Measurements from ENCODE around the gene RREB1.

DNA sequence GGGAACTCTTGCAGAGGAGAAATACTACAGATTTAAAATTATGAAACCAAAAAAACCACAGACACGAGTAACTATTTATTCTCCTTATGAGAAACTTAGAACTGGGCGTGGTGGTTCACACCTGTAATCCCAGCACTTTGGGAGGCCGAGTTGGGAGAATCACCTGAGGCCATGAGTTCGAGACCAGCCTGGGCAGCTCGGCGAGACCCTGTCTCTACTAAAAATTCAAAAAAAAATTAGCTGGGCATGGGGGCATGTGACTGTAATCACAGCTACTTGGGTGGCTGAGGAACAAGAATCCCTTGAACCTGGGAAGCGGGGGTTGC is 168.4 kb downstream of the RREB1 start:
- TF ChIP-seq, protein P1, sequence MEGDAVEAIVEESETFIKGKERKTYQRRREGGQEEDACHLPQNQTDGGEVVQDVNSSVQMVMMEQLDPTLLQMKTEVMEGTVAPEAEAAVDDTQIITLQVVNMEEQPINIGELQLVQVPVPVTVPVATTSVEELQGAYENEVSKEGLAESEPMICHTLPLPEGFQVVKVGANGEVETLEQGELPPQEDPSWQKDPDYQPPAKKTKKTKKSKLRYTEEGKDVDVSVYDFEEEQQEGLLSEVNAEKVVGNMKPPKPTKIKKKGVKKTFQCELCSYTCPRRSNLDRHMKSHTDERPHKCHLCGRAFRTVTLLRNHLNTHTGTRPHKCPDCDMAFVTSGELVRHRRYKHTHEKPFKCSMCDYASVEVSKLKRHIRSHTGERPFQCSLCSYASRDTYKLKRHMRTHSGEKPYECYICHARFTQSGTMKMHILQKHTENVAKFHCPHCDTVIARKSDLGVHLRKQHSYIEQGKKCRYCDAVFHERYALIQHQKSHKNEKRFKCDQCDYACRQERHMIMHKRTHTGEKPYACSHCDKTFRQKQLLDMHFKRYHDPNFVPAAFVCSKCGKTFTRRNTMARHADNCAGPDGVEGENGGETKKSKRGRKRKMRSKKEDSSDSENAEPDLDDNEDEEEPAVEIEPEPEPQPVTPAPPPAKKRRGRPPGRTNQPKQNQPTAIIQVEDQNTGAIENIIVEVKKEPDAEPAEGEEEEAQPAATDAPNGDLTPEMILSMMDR (conservative IDR thresholded peaks at IDR 0.05; ENCODE audit: low read depth, low read length), result no peak
- no peak for TF ChIP-seq EZH2 (IDR thresholded peaks at IDR 0.05; ENCODE audit: borderline replicate concordance, low read depth, low read length, poor library complexity, severe bottlenecking)
